CD1c-positive myeloid dendritic cell (primary cell): ENCODE results near the gene BMP10.
A peak's percentile ranks its signal among the peaks of the same experiment; 100 is the strongest.

Experiments used
- DNase-seq: peaks from one replicate; pipeline ENCODE4 v3.0.0-alpha.2; 2016; ENCODE audit errors: extremely low spot score

Gene BMP10, protein sequence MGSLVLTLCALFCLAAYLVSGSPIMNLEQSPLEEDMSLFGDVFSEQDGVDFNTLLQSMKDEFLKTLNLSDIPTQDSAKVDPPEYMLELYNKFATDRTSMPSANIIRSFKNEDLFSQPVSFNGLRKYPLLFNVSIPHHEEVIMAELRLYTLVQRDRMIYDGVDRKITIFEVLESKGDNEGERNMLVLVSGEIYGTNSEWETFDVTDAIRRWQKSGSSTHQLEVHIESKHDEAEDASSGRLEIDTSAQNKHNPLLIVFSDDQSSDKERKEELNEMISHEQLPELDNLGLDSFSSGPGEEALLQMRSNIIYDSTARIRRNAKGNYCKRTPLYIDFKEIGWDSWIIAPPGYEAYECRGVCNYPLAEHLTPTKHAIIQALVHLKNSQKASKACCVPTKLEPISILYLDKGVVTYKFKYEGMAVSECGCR

DNA sequence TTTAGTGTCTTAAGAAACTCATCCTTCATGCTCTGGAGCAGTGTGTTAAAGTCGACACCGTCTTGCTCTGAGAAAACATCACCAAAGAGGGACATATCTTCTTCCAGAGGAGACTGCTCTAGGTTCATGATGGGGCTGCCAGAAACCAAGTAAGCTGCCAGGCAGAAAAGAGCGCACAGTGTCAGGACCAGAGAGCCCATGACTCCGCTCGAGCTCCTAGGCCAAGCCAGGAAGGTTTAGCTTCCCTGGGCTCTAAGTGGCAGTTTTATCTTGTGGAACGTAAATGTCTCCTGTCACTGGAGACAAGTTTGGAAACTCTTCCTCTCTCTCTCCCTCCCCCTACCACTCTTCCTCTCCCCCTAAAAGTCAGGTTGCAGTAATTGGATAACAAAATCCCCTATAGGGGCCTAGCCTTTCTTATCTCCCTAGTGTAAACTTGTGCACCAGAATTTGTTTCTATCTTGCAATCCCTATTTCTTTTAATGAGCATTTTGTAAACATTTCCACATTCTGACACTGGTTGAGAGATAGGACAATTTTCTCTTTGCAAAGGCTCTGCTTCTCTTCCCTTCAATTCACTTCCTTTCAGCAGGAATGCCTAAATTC is at the start of gene BMP10:
Gene BMP10, minus strand, starts transcription at position 239 of the 606 bp plus-strand sequence. Its CDS starts 39 bp downstream, at position 200.
- no peak for DNase-seq

DNA sequence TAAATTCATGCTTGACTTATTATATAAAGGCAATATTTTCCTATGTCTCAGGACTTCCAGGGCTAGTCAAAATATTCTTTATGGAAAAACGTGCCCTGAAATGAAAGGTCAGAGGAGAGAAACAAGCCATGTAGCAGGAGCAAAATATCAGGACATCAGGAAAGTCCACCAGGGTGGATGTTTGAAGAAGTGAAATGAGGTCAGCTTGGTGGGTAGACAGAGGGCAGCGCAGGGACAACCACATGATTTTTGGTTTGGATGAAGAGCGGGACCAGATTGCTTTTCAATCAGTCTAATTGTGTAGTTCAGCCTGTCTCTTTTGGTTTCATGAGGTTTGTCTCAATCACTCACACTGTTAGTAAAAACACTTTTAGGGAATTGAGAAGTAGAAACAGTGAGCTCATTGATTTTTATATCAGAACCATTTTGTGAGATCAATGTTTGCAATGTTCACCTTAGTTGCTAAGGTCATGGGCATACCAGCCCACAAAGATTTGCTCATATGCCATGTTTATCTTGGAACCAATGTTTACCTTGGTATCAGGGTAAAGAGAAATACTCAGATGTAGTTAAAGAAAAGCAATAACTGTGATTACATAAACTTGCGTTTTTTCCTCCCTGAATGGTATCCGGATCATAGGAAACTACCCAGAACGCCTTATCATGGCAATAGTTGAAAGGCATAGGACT is 49.4 kb upstream of the BMP10 start:
- no peak for DNase-seq

DNA sequence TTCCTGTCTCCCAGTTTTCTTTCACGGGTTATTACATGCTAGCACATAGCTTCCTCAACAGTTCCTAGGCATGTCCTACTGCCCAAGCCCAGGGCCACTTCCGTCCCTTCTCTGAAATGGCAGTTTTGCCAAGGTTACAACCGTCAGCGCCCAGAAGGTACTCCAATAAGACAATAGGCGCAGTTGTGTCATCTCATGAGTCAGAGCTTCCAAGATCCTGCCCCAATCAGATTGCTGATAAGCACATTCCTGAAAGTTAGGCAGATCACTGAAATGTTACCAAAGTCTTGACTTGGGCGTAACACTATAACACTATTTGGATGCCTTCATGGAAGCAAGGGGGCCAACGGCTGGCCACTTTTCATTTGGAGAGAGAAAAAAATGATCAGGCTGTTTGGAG is 47.3 kb upstream of the BMP10 start:
- no peak for DNase-seq

DNA sequence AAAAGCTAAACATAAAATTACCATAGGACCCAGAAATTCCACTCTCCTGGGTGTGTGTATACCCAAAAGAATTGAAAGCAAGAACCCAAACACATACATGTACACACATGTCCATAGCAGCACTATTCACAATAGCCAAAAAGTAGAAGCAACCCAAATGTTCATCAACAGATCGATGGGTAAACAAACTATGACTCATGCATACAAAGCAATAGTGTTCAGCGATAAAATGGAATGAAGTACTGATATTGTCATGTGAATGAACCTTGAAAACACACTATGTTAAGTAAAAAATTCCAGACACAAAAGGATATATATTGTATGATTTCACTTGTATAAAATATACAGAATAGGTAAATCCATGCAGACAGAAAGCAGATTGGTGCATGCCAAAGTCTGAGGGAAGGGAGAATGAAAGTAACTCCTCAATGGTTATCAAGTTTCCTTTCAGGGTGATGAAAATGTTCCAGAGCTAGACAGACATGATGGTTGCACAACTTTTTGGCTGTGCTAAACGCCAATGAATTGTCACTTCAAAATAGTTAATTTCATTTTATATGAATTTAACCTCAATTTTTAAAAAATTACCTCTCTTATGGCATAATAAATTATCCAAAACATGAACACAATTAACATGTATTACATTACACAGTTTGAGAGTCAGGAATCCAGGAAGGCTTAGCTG is 46.0 kb upstream of the BMP10 start:
- DNase-seq = no peak

DNA sequence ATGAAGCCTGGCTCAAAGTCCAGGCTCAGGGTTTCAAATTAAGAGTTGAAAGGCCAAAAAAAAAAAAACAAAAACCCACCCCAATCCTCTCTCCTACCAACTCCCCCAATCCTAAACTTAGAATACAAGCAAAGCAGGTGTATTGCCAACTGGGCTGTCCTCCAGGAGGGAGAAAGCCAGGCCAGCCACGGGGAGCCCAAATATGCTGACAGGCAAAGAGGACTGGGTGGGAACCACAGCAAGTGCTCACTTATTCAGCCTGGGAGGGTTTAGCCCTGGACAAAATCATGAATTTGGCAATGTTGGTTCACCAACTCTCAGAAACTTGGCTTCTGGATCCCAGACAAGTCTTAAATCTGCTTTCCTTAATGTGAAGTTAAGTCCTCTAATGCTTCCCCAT is 45.0 kb upstream of the BMP10 start:
- no peak for DNase-seq

DNA sequence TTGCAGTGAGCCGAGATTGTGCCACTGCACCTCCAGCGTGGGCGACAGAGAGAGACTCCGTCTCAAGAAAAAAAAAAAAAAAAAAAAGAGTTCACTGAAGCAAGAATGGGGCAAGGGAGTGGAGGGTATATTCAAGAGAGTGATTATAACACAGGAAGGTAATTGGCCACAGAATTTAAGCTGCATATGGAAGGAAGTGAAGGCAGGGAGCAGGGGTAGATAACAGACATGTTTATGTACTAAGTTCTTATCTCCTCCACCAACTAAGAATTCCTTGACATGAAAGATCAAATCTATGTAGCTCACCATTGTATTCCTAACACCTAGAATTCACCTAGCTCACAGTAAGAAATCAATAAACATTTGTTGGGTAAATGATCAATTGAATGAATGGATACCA is 44.2 kb upstream of the BMP10 start:
- DNase-seq = no peak

DNA sequence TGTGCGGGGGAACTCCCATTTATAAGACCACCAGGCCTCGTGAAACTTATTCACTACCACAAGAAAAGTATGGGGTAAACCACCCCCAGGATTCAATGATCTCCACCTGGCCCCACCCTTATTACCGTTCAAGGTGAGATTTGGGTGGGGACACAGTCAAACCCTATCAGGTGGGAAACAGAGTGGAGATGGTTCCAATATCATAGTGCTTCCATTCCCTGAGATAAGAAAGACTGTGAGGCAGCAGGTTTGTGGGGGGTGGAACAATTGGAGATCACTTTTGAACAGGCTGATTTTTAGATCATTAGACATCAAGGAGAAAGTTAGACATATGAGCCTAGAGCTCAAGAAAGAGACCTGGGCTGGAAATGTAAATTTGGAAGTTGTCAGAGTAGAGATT is 42.2 kb upstream of the BMP10 start:
- DNase-seq = no peak

DNA sequence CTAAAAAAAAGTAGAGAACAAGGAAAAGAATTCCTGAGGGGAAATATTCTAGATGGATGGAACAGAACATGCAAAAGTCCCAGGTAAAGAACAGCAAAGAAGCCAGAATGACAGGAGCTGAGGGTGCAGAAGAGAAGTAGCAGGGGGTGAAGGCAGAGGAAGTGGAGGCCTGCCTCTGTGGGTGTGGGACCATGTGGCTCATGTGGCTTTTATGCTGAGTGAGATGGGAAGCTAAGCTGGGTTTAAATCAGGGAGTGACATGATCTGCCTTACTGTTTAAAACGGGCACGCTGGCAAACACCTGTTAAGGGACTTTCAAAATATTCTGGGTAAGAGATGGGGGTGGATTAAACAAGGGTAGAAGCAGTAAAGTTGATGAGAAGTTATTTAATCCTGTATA is 41.5 kb upstream of the BMP10 start:
- DNase-seq = peak; percentile 57

DNA sequence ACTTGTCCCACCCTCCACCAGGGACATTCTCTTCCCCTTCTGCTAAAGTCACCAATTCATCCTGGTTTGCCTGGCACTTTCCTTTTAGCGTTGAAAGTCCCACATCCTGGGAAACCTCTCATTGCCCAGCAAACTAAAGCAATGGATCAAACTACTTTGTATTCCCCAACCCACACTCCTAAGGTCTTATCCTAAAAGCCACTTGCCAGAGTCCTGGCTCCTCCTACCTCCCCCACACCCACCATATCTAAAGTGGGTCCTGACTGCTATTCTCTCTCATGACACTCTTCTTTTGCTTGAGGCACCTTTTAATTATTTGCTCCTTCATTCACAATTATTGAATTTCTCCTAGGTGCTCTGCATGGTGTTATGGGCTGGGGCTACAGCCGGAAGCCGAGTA is 40.9 kb upstream of the BMP10 start:
- DNase-seq = no peak

DNA sequence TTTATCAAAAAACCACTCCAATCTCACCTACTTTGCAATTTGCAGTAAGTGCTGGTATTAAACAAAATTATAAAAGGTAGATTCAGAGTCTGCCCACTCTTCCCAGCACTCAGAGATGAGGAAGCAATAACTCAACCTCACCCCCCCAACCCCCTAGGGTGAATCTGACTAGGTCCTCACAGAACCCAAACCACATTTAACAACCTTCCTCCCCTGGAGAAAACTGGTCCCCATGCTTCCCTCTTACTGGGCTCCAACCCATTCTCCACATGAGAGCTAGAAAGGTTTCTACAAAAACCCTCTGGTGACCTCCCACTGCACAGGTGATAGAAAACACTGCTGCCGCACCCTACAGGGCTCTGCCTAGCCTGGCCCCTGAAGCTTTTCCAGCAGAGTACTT is 40.5 kb upstream of the BMP10 start:
- DNase-seq = no peak

DNA sequence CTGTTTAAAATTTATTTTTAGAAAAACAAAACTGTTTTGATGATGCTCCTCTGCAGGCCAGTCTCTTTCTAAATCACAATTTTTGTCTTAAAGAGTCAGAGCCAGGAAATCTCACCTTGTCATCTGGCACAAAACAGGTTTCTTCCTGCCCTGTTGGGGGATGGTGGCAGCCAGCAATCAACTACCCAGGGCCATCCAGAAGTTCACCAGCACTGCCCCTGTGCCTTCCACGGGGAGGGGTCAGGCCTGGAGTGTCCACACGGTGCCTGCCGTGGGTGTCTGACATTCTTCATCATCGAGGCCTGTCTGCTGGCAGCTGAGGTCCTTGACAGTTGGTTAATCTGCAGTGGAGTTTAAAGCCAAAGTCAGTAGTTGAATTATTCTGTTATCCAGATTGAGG is 40.0 kb upstream of the BMP10 start:
- DNase-seq = no peak

DNA sequence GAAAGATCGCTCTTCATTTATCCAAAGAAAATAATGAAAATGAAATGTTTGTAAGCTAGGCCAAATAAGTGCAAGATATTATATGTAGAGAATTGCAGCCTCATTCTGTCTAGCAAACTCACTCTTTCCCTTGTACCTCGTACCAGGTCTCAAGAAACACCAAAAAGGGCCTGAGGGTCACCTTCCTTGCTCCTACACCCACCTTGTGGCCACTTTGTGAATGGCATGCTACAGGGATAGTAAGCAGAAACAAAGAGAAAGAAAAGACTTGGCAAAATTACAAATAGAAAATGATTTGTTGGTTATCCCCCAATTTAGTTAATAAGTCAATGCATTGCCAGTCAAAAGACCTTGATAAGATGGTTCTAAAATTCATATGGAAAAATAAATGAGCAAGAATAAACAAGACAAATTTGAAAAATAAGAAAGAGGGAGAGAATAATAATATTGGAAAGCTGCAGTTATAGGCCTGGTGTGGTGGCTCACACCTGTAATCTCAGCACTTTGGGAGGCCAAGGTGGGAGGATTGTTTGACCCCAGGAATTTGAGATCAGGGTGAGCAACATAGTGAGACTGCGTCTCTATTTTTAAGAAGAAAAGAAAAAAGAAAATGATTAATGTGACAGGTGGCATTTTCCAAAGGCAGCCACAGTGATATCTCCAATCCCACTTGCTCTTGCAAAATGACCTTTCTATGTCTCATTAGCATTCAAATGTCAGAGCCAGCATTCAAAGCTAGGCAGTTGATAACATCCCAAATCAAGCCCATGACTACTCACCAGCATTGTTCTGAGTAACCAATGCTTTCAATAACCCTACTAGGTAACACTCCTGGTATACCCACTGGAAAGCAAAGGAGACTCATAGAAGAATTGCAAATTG is 38.8 kb upstream of the BMP10 start:
- DNase-seq = peak; percentile 72

DNA sequence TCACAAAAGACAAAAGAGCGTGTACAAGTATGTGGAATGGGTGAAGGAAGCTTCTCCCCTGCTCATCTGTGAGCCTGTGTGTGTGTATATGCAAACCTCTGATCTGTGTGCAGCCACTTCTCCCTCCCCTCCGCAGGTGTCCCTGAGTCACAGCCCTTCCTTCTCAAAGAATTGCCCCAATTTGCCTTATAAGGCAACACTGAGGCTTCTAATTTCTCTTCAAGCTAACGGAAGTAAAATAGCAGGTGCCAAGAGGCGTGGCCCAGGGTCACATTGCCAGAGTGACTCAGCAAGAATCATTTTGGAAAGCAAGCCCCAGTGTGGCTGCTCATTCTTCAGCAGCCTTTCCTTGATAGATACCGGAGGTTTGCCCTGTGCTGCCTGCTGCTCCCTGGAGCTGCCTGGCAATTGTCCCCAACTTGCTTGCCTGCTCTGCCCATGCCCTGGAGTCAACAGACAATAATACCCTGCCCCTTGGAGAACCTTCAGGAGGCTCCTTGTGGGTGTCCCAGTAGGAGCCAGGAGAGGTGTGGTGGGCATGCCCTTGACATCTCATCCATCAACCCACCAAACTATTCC is 37.3 kb upstream of the BMP10 start:
- peak; percentile 84 for DNase-seq

DNA sequence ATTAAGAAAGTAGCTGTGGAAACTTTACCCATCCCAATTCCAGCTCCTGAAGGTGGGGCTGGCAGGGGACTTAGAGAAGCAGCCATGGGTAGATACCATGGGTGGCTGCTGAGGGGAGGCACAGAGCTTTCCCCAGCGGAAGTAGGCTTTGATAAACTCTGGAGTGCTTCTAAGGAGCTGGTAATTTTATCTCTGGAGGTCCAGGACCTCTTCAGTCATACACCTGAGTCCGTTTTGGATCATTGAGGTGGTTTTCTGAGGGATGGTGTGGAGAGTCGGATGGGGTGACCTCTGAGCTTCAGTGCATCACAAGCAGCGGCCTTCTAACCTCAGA is 36.7 kb upstream of the BMP10 start:
- no peak for DNase-seq

DNA sequence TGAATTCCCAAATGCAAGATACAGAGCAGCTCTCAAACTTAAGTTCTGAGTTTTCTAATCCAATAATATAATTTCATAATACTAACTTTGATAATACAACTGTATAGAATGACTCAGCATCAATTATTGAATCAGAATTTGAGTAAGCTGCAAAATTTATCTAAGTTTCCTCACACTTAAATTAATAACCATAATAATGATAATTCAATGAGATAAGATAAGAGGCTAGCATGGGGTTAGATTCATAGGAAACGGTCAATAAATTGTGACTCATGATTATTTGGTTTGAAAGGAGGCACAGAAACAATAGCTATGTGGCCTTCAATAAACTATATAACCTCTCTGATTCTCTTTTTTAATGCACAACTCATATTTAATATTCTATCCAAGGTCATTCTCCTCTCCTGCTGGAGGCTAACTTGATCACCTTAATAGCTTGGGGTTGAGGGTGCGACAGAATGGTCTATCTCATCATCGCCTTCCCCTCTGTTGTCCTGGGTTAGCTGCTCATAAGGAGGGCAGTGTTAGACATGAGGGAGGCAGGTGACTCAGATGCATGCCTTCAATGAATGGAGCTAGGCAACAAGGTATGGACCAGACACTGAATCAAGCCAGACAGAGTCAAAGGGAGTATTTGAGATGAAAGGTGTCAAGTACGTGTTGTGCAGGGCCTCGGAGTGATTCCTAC is 36.2 kb upstream of the BMP10 start:
- DNase-seq = no peak

DNA sequence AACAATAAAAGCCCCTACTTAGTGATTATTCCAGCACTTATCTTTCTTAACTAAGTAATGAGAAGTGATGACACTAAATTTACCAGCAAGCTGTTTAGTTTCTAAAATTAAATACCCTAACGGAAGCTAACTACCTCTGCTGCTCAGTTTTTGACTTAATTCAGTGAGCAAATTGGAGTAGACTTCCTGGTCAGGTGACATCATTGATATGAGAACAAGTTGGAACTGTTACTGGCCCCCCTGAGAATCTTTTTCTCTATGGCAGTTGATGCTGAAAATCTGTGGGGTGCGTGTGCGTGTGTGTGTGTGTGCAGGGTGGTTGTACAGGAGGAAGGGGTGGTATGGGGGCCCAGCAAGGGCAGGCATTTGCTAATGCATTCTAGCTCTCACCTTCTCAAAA is 35.5 kb upstream of the BMP10 start:
- DNase-seq = no peak

DNA sequence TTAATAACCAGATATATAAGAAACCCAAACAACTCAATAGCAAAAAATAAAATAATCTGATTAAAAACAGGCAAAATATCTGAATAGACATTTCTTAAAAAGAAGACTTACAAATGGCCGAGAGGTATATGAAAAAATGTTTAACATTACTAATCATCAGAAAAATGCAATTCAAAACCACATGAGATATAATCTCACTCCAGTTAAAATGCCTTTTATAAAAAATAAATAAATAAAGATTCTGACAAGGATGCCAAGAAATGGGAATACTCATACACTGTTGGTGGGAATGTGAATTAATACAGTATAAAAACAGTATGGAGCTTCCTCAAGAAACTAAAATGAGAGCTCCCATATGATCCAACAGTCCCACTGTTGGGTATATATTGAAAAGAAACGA is 33.9 kb upstream of the BMP10 start:
- DNase-seq = no peak

DNA sequence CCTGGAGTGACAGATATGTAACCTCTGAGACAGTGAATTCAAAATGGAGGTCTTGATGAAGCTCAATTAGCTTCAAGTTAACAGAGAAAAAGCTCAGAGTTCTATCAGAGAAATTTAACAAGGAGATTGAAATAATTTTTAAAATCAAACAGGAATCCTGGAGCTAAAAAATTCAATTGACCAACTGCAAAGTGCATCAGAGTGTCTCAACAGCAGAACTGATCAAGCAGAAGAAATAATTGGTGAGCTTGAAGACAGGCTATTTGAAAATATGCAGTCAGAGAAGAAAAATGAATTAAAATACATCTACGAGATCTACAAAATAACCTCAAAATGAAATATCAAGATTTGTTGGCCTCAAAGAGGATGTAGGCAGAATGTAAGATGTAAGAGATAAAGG is 30.4 kb upstream of the BMP10 start:
- no peak for DNase-seq

DNA sequence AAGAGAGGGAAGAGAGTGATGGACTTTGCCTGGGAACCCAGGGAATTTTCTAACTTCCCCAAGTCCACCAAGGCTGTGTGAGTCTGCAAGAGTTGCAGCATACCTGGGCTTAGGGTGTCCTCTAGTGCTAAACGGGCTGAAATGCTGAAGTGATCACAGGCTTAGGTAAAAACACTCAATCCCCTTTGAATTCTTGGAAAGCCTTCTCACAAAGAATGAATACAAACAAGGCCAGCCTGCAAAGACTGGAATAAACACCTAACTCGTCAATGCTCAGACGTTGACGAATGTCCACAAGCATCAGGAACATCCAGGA is 30.0 kb upstream of the BMP10 start:
- peak; percentile 24 for DNase-seq

DNA sequence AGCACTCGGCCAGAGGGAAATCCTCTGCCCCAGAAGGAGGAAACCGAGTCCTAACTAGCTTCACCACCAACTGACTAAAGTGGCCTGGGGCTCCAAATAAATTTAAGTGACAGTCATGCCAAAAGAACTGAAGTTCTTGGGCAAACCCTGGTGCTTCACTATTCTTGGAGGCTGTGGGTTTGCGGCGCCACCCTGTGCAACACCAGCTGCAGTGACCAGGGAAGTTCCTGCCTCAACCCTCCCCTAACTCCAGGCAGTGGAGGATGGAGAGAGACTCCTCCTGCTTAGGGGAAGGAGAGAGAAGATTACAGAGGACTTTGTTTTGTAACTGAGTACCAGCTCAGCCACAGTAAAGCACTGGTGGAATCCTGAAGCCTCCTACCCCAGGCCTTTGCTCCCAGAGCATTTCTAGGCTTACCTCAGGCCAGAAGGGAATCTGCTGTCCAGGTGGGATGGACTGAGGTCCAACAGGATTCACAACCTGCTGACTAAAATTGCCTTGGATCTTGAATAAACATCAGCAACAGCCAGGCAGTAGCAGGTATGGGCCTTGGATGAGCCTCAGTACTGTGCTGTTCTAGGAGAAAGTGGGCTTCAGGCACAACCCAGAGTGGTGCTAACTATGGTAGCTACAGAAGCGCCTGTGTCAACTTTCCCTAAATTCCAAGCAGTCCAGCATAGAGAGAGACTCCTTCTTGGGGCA is 29.4 kb upstream of the BMP10 start:
- no peak for DNase-seq
